ENCODE results near the gene COASY. TPM values are rescaled to one million over a fixed set of nuclear protein-coding genes. Genes with fewer than 3 reads are reported as not detected.

Gene COASY
- polyA plus RNA-seq, 1 of the 3 experiments (the other 2 are of a cell fraction), result 69.4 TPM

- Histone ChIP-seq H3K27me3 (ENCODE audit: insufficient read depth) (no peaks in the 10 kb centered on the region), H3K4me2 (no peak overlapping the region), H3K9me2 (no peaks in the 10 kb centered on the region), H3K9ac (no peak overlapping the region), H3K9me3 (no peaks in the 10 kb centered on the region), H3K4me1 (ENCODE audit: control insufficient read depth in 1 of 2, insufficient read depth in 2 of 2, low read depth in 1 of 2, low read length in 1 of 2) (peaks cover 4 to 33% of the 10 kb centered on the region in 2 experiments; a peak in 3 of 4 replicates), H4K20me1 (ENCODE audit: insufficient read depth) (no peaks in the 10 kb centered on the region), H3K79me2 (ENCODE audit: insufficient read depth) (peaks cover 80% of the 10 kb centered on the region), H3K4me3 (ENCODE audit: low read depth in 2 of 2, low read length in 1 of 2) (no peak overlapping the region), H2AFZ (ENCODE audit: low read depth) (no peak overlapping the region), H3K36me3 (replicated peaks in 1 of 2; ENCODE audit: control insufficient read depth in 1 of 2, insufficient read depth in 2 of 2, low read length in 1 of 2) (peaks cover 32 to 51% of the 10 kb centered on the region in 2 experiments), H3F3A (replicated peaks; ENCODE audit: insufficient read depth) (peaks cover 34% of the 10 kb centered on the region), H3K27ac (ENCODE audit: low read depth in 2 of 2, low read length in 1 of 2) (peak overlapping the region in 1 of 2 experiments; percentile 85; a peak in 2 of 4 replicates)
- CTCF ChIA-PET, result interaction anchor here (0.7 to 8.3 kb wide), 3 partner anchors 13 to 157 kb away, joined by 3 to 51 read pairs (median 47); partner anchors contain the start of gene PSMC3IP
- DNase-seq, result no peak
- POLR2A ChIA-PET, result interaction anchor here (1.3 kb wide), 1 partner anchor 12 kb away, joined by 5 read pairs; the partner anchor contains the start of gene PSMC3IP
- TF ChIP-seq FOXM1 (IDR thresholded peaks at IDR 0.05; ENCODE audit: low read depth) (no peak), RFX5 (IDR thresholded peaks at IDR 0.05; ENCODE audit: low read length) (no peak), EP300 (IDR thresholded peaks at IDR 0.05; ENCODE audit: borderline replicate concordance in 1 of 2, low read depth in 1 of 2, low read length in 1 of 2) (no peak), FOSL2 (IDR thresholded peaks at IDR 0.05; ENCODE audit: borderline replicate concordance, low read depth) (no peak), RXRA (IDR thresholded peaks at IDR 0.05; ENCODE audit: borderline replicate concordance, low read depth) (no peak), SMC3 (IDR thresholded peaks at IDR 0.05; ENCODE audit: low read depth, low read length) (no peak), CHD2 (IDR thresholded peaks at IDR 0.05; ENCODE audit: low read length, partially characterized antibody) (no peak), SIN3A (IDR thresholded peaks at IDR 0.05; ENCODE audit: borderline replicate concordance, low read depth, low read length) (no peak), MEF2A (IDR thresholded peaks at IDR 0.05; ENCODE audit: borderline replicate concordance, low read depth) (no peak), GATA2 (CRISPR knock-in tag; IDR thresholded peaks at IDR 0.05) (no peak)
- TF ChIP-seq, protein P1, sequence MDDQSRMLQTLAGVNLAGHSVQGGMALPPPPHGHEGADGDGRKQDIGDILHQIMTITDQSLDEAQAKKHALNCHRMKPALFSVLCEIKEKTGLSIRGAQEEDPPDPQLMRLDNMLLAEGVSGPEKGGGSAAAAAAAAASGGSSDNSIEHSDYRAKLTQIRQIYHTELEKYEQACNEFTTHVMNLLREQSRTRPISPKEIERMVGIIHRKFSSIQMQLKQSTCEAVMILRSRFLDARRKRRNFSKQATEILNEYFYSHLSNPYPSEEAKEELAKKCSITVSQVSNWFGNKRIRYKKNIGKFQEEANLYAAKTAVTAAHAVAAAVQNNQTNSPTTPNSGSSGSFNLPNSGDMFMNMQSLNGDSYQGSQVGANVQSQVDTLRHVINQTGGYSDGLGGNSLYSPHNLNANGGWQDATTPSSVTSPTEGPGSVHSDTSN (IDR thresholded peaks at IDR 0.05), result no peak
- TF ChIP-seq, protein P2, sequence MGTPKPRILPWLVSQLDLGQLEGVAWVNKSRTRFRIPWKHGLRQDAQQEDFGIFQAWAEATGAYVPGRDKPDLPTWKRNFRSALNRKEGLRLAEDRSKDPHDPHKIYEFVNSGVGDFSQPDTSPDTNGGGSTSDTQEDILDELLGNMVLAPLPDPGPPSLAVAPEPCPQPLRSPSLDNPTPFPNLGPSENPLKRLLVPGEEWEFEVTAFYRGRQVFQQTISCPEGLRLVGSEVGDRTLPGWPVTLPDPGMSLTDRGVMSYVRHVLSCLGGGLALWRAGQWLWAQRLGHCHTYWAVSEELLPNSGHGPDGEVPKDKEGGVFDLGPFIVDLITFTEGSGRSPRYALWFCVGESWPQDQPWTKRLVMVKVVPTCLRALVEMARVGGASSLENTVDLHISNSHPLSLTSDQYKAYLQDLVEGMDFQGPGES (IDR thresholded peaks at IDR 0.05; ENCODE audit: low read depth, low read length), result no peak
- 94% methylated on average over 12 of the region's 16 CpGs for WGBS (ENCODE audit: low lambda C conversion rate)
These were observed 3.7 kb downstream of the COASY start for GRCh38 chr17:42565523-42566214.

DNA sequence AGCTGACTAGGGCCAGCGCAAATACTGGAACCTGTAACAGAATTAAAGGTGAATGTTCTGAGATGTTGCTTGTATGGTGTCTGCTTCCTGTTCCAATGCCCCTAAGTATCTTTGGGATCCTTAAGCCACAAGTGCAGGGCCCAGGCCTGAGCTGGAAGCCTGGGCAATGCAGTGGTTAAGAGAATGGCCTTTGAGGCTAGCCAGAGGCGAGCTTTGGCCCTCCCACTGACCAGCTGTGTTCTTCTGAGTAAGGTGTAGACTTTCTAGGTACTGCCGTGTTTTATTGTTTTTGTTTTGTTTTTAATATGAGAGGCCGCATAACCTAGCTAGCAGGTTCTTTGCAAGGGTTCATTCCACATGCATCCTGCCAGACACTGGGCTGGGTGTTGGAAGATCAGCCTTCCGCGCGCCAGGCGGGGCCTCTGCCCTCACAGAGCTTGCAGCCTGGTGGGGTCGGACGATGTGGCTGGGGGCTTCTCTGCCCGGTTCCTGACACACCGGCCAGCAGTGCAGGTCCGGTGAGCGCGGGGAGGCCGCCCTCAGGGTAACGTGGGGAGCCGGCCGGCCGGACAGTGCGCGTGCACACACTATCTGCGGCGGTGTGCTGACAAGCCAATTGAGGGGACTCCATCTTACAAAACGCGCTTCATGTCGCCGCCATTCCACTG is 4.4 kb downstream of the COASY start:
- H3F3A ChIP-seq (replicated peaks; ENCODE audit: insufficient read depth), result peaks cover 35% of the 10 kb centered on the region
- peaks cover 81% of the 10 kb centered on the region for H3K79me2 ChIP-seq (ENCODE audit: insufficient read depth)
- CTCF ChIA-PET, result interaction anchor here (0.7 to 8.3 kb wide), 4 partner anchors 12 to 156 kb away, joined by 3 to 51 read pairs (median 25); partner anchors contain the start of gene PSMC3IP
- no peaks in the 10 kb centered on the region for H4K20me1 ChIP-seq (ENCODE audit: insufficient read depth)
- H3K4me3 ChIP-seq (ENCODE audit: low read depth in 2 of 2, low read length in 1 of 2), result peak overlapping the region; percentile 76 to 92; a peak in 3 of 4 replicates
- H3K9me3 ChIP-seq, result no peaks in the 10 kb centered on the region
- POLR2A ChIA-PET, result interaction anchor here (1.3 kb wide), 1 partner anchor 11 kb away, joined by 5 read pairs; the partner anchor contains the start of gene PSMC3IP
- peak overlapping the region; percentile 43 to 85; a peak in 3 of 4 replicates for H3K27ac ChIP-seq (ENCODE audit: low read depth in 2 of 2, low read length in 1 of 2)
- no peak for DNase-seq
- H3K36me3 ChIP-seq (replicated peaks in 1 of 2; ENCODE audit: control insufficient read depth in 1 of 2, insufficient read depth in 2 of 2, low read length in 1 of 2), result peaks cover 35 to 52% of the 10 kb centered on the region in 2 experiments
- 70% methylated on average over 11 of the region's 28 CpGs for WGBS (ENCODE audit: low lambda C conversion rate)
- H2AFZ ChIP-seq (ENCODE audit: low read depth), result peak overlapping the region; percentile 78
- H3K4me2 ChIP-seq, result peak overlapping the region; percentile 98; the same call in 1 of the 2 replicates
- H3K9ac ChIP-seq, result peak overlapping the region; percentile 30; the same call in 1 of the 2 replicates
- no peaks in the 10 kb centered on the region for H3K27me3 ChIP-seq (ENCODE audit: insufficient read depth)
- no peaks in the 10 kb centered on the region for H3K9me2 ChIP-seq
- peaks cover 4 to 32% of the 10 kb centered on the region in 2 experiments; a peak in 3 of 4 replicates for H3K4me1 ChIP-seq (ENCODE audit: control insufficient read depth in 1 of 2, insufficient read depth in 2 of 2, low read depth in 1 of 2, low read length in 1 of 2)
- TF ChIP-seq SIN3A (IDR thresholded peaks at IDR 0.05; ENCODE audit: borderline replicate concordance, low read depth, low read length) (no peak), GABPA (IDR thresholded peaks at IDR 0.05; ENCODE audit: low read depth) (no peak), YY1 (IDR thresholded peaks at IDR 0.05; ENCODE audit: low read depth) (no peak), SMC3 (IDR thresholded peaks at IDR 0.05; ENCODE audit: low read depth, low read length) (no peak), POLR2AphosphoS5 (IDR thresholded peaks at IDR 0.05; ENCODE audit: low read depth, low read length) (no peak), TAF1 (IDR thresholded peaks at IDR 0.05; ENCODE audit: borderline replicate concordance, low read depth, low read length) (no peak), NRF1 (IDR thresholded peaks at IDR 0.05; ENCODE audit: low read depth, low read length) (no peak), CTCF (IDR thresholded peaks at IDR 0.05) (no peak), FOXJ3 (CRISPR knock-in tag; IDR thresholded peaks at IDR 0.05) (no peak), EP300 (IDR thresholded peaks at IDR 0.05; ENCODE audit: borderline replicate concordance in 1 of 2, low read depth in 1 of 2, low read length in 1 of 2) (no peak), USF2 (IDR thresholded peaks at IDR 0.05; ENCODE audit: borderline replicate concordance, low read depth, low read length) (no peak), CHD2 (IDR thresholded peaks at IDR 0.05; ENCODE audit: low read length, partially characterized antibody) (no peak)
